ENCODE data around the gene ZNF575.
A peak's percentile ranks its signal among the peaks of the same experiment; 100 is the strongest.
"Not testable (repeated sequence)": the region's sequence is repeated elsewhere in the genome, so short reads cannot be mapped to it uniquely, and the experiment has no call there.

The ZNF575 gene

DNA sequence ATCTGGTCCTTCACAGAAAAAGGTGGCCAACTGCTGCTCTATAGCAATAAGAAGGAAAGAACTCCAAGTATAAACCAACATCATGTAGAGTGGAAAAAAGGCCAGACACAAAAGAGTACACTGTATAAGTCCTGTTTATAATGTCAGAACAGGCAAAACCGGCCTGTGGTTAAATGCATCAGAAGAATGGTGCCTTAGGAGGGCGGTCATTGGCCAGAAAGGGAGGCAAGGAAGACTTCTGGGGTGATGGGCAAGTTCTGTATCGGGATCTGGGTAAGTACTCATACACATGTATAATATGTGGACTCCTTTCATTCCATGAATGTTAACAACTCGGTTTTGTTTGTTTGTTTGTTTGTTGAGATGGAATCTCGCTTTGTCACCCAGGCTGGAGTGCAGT, 10.1 kb upstream of the ZNF575 start:
- no peak for DNase-seq (ENCODE audit: low spot score)
- in situ Hi-C loops (cut with MboI; ENCODE audit: low sequenced_read_pairs, unreplicated experiment), result loop anchor here (5.0 kb wide), 1 partner anchor 71 kb away; no protein-coding TSS in a partner anchor
- TF ChIP-seq, protein P1, sequence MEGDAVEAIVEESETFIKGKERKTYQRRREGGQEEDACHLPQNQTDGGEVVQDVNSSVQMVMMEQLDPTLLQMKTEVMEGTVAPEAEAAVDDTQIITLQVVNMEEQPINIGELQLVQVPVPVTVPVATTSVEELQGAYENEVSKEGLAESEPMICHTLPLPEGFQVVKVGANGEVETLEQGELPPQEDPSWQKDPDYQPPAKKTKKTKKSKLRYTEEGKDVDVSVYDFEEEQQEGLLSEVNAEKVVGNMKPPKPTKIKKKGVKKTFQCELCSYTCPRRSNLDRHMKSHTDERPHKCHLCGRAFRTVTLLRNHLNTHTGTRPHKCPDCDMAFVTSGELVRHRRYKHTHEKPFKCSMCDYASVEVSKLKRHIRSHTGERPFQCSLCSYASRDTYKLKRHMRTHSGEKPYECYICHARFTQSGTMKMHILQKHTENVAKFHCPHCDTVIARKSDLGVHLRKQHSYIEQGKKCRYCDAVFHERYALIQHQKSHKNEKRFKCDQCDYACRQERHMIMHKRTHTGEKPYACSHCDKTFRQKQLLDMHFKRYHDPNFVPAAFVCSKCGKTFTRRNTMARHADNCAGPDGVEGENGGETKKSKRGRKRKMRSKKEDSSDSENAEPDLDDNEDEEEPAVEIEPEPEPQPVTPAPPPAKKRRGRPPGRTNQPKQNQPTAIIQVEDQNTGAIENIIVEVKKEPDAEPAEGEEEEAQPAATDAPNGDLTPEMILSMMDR (IDR thresholded peaks at IDR 0.05; ENCODE audit: borderline replicate concordance, control extremely low read depth, extremely low read depth, insufficient read depth, missing control alignments), result no peak

DNA sequence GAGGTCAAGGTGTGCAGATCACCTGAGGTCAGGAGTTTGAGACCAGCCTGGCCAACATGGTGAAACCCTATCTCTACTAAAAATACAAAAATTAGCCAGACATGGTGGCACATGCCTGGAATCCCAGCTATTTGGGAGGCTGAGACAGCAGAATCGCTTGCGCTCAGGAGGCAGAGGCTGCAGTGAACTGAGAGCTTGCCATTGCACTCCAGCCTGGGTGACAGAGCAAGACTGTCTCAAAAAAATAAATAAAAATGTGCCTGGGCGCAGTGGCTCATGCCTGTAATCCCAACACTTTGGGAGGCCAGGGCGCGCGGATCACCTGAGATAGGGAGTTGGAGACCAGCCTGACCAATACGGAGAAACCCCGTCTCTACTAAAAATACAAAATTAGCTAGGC, 9.3 kb upstream of the ZNF575 start:
- in situ Hi-C loops (cut with MboI; ENCODE audit: low sequenced_read_pairs, unreplicated experiment), result loop anchor here (5.0 kb wide), 1 partner anchor 71 kb away; no protein-coding TSS in a partner anchor
- not testable (repeated sequence) for DNase-seq (ENCODE audit: low spot score)

DNA sequence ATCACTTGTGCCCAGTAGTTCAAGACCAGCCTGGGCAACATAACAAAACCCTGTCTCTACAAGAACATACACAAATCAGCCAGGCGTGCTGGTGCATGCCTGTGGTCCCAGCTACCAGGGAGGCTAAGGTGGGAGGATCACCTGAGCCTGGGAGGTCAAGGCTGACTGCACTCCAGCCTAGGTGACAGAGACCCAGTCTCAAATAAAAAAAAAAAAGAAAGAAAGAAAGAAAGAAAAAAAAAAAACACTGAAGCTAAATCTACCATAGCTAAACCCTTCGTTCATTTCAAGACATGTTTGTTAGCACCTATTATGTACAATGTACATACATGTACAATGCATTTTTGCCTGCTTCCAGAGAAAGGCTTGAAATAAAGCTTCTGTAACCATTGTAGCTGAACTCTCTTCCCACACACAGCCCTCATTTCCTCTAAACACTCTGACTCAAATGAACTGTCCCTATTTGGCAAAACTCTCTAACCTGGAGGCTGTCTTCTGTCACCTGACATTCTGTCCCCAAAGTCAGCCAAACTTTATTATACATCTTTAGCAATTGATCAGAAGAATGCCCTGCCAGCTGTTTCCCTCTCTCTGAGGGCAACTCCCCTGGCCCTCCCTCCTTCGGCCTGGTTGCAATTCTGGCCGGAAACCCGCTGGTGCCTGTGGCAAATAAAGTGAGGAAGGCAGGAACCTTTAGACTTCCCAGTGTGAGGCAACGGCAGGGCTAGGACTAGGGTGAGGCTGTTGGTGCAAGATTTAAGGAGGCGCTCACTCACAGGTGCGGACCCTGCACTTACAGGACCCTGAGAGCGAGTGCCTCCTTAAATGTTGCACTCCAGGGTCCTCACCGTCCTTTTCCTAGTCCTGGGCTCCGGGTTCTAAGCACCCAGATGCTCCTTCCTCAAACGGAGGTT, 7.8 kb upstream of the ZNF575 start:
- in situ Hi-C loops (cut with MboI; ENCODE audit: low sequenced_read_pairs, unreplicated experiment), result loop anchor here (5.0 kb wide), 1 partner anchor 73 kb away; no protein-coding TSS in a partner anchor
- peak; percentile 71 for DNase-seq (ENCODE audit: low spot score)
- TF ChIP-seq, protein P1 (IDR thresholded peaks at IDR 0.05; ENCODE audit: borderline replicate concordance, control extremely low read depth, extremely low read depth, insufficient read depth, missing control alignments), result no peak

DNA sequence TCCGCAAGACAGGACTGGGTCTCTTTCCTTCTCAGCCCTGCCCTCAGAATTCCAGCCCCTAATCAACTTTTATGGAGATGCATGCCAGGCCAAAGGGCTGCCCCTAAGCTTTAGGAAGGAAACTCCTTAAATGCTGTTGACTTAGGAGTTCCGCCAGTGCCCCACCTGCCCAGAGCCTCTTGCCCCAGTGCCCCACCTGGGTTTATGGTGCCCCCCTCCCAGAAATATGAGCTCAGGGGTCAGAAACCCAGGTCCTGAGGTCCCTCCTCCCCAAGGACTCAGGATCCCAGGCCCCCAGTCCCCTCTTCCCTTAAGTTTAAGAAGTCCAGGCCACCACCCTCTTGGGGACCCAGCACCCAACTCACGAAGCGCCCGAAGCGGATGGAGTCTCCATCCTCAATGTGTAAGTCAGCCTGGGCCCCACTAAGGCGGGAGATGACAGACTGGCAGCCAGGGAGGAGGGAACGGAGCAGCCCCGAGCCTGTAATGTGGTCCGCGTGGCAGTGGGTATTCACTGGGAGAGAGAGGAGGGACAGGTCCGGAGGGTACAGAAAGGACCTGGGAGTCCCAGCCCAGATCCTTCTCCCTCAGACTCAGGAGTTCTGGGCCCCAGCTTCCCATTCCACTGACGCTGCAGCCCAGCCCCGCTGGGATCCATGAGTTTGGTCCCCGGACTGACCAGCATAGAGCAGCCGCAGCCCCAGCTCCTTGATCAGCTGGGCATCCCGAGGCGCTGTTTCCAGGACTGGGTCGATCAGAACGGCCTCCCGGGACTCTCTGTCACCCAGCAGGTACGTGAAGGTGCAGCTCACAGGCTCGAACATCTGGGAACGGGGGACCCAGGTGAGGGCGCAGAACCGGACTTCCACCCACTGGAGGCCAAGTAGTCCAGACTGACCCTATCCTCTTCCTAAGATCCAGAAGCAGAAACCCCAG, 6.9 kb upstream of the ZNF575 start:
- DNase-seq (ENCODE audit: low spot score), result no peak
- in situ Hi-C loops (cut with MboI; ENCODE audit: low sequenced_read_pairs, unreplicated experiment), result no loop called here
- TF ChIP-seq, protein P1 (IDR thresholded peaks at IDR 0.05; ENCODE audit: borderline replicate concordance, control extremely low read depth, extremely low read depth, insufficient read depth, missing control alignments), result no peak

DNA sequence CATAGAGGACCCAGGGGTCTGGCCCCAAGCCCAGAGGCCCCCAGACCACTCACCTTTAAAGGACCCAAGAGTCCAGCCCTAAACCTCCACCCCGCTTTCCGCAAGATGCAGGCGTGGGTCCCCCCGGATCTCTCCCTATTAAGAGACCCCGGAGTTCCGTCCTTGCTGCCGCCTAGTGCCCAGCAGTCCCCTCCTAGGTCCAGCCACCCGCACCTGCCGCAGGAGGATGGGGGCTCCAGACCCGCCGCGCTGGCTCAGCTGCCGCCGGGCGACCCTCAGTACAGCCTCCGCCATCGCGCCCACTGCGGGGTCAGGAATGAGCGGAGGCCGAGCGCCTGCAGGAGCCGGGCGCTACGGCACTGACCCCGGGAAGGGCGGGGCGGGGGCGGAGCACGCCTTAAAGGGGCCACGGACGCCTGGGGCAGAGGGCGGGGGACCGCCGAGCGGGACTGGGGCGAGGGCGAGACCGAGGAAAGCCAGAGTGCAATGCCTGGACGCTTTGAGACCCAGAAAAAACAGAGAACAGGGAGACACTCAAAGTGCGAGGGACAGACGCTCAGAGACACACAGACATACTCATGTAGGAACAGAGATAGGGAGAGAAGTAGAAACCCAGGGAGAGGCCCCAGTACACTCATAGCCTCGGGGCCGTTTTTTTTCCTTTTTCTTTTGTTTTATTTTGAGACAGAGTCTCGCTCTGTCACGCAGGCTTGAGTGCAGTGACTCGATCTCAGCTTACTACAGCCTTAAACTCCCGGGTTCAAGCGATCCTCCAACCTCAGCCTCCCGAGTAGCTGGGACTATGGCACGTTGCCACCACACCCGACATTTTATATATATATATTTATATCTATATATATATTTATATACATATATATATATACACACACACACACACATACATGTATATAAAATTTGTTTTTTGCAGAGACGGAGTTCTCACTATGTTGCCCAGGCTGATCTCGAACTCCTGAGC, 5.8 kb upstream of the ZNF575 start, which contains the start of gene ETHE1:
Gene ETHE1 (minus strand): TSS at position 318 of the 976 bp plus-strand sequence. CDS start 24 bp downstream, at position 294.
- in situ Hi-C loops (cut with MboI; ENCODE audit: low sequenced_read_pairs, unreplicated experiment), result no loop called here
- peak; percentile 90 for DNase-seq (ENCODE audit: low spot score)
- TF ChIP-seq, protein P1 (IDR thresholded peaks at IDR 0.05; ENCODE audit: borderline replicate concordance, control extremely low read depth, extremely low read depth, insufficient read depth, missing control alignments), result no peak

DNA sequence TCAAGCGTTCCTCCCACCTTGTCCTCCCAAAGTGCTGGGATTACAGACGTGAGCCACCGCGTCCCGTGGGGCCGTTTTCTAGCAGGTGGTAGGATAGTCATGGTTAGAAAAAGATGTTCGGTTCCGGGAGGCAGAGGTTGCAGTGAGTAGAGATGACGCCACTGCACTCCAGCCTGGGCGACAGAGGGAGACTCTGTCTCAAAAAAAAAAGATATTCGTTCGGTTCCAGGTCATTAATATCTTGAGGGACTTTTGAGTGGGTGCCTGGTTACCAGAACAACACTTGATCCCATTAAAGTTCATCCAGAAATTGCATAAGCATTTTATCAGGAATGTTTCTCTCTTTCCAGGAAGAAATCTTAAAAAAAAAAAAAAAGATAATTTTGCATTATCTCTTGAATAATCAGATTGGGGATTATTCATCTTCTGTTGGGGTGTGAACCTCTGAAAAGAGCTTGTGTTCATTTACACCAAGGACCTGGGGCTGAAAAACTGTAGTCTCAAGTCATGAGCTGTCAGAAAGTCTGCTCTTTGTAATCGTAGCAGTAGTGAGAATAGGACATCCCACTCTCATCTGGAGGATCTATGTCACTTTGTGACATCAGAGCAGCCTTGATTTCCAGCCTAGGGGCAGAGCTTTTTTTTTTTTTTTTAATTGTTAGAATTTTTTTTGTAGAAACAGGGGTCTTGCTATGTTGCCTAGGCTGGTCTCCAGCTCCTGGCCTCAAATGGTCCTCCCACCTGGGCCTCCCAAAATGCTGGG, 4.9 kb upstream of the ZNF575 start:
- in situ Hi-C loops (cut with MboI; ENCODE audit: low sequenced_read_pairs, unreplicated experiment), result no loop called here
- TF ChIP-seq, protein P1 (IDR thresholded peaks at IDR 0.05; ENCODE audit: borderline replicate concordance, control extremely low read depth, extremely low read depth, insufficient read depth, missing control alignments), result no peak
- no peak for DNase-seq (ENCODE audit: low spot score)
